SU-DHL-6 (cell line): ENCODE data around the gene MYH11.
"Not testable (repeated sequence)": the region's sequence is repeated elsewhere in the genome, so short reads cannot be mapped to it uniquely, and the experiment has no call there.

Experiments used
- H2AFZ ChIP-seq: fragments of 200-600 bp; sonication (generic); 2 replicates; pipeline ENCODE4 v1.6.1; 2014; ENCODE audit warnings: low read depth, mild to moderate bottlenecking, moderate library complexity, mixed read lengths, antibody characterized with exemption, low read length; ENCODE audit not compliant: severe bottlenecking
- H3F3A ChIP-seq: fragments of 200-600 bp; shearing (Covaris generic); 2 replicates; pipeline ENCODE4 v1.6.0; 2016; ENCODE audit warnings: antibody characterized with exemption, mild to moderate bottlenecking; ENCODE audit not compliant: insufficient read depth
- H3K27ac ChIP-seq: fragments of 200-600 bp; sonication (generic); 2 replicates; pipeline ENCODE4 v1.5.1; 2016; ENCODE audit warnings: low read depth, mild to moderate bottlenecking, low read length, moderate library complexity, mixed read lengths
- H3K27me3 ChIP-seq: fragments of 200-600 bp; sonication (generic), shearing (Covaris generic); 2 replicates; pipeline ENCODE4 v1.6.0; 2014; ENCODE audit warnings: mild to moderate bottlenecking, low read length
- H3K36me3 ChIP-seq: fragments of 200-600 bp; sonication (generic); 2 replicates; pipeline ENCODE4 v1.6.1; 2014; ENCODE audit warnings: mild to moderate bottlenecking, low read length, mixed read lengths
- H3K4me2 ChIP-seq: fragments of 300-600, 200-600 bp; shearing (Covaris generic), sonication (generic); 2 replicates; pipeline ENCODE4 v1.6.0; 2014; ENCODE audit warnings: low read length, low read depth, mild to moderate bottlenecking; ENCODE audit not compliant: poor library complexity, severe bottlenecking
- H3K4me3 ChIP-seq: fragments of 200-600 bp; sonication (generic); 2 replicates; pipeline ENCODE4 v1.5.1; 2014; ENCODE audit warnings: antibody characterized with exemption, low read length, mild to moderate bottlenecking, mixed read lengths; ENCODE audit not compliant: insufficient read depth, poor library complexity, severe bottlenecking
- H3K79me2 ChIP-seq: fragments of 200-600 bp; sonication (generic); 2 replicates; pipeline ENCODE4 v1.6.1; 2014; ENCODE audit warnings: mild to moderate bottlenecking, low read length, moderate library complexity; ENCODE audit not compliant: insufficient read depth
- H3K9ac ChIP-seq: fragments of 200-600 bp; sonication (generic); 2 replicates; pipeline ENCODE4 v1.7.0; 2014; ENCODE audit warnings: mild to moderate bottlenecking, low read length
- H3K9me2 ChIP-seq: fragments of 200-600 bp; sonication (generic); replicated peaks from 2 replicates; pipeline ENCODE4 v1.6.1; 2014; ENCODE audit warnings: low read length; ENCODE audit not compliant: insufficient read depth
- H3K9me3 ChIP-seq: fragments of 200-600 bp; sonication (generic); 2 replicates; pipeline ENCODE4 v1.6.1; 2014; ENCODE audit warnings: low read length, mixed read lengths; ENCODE audit not compliant: insufficient read depth
- H4K20me1 ChIP-seq: fragments of 200-600 bp; sonication (generic); 2 replicates; pipeline ENCODE4 v1.6.1; 2014; ENCODE audit warnings: low read depth, mild to moderate bottlenecking, antibody characterized with exemption, low read length, moderate library complexity, mixed read lengths
- EZH2phosphoT487 ChIP-seq: fragments of 200-600 bp; sonication (generic), shearing (Covaris generic); conservative IDR thresholded peaks from 2 replicates; pipeline ENCODE4 v1.6.1; 2018; ENCODE audit warnings: mild to moderate bottlenecking, antibody characterized with exemption, low read length, moderate library complexity, mixed read lengths
- TF ChIP-seq, protein P1 (sequence below): fragments of 200-600 bp; sonication (generic); IDR thresholded peaks from one replicate; pipeline ENCODE4 v1.5.1; 2017; ENCODE audit warnings: antibody characterized with exemption, mild to moderate bottlenecking, low read length, moderate library complexity; ENCODE audit not compliant: insufficient read depth, poor library complexity, severe bottlenecking

Gene MYH11

DNA sequence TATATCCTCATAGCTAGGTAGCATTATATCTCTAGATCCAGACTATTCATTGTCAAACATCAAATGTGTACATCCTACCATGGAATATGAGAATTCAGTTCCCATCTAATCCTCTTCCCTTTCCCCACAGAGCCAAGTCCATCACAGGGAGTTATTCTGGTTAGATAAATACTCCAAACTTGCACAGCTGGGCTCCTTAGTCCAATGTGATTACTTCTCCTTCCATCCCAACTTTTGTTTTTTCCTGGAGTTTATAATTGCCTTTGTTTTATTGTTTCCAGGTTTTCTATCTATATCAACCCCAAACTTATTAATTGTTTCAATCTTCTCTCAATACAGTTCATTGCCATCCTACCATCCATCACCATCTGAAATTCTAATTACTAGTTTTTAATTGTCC, 59.9 kb downstream of the MYH11 start:
- H3K27ac ChIP-seq: no peak overlapping the region
- H3K79me2 ChIP-seq: no peaks in the 10 kb centered on the region
- TF ChIP-seq, protein P1, sequence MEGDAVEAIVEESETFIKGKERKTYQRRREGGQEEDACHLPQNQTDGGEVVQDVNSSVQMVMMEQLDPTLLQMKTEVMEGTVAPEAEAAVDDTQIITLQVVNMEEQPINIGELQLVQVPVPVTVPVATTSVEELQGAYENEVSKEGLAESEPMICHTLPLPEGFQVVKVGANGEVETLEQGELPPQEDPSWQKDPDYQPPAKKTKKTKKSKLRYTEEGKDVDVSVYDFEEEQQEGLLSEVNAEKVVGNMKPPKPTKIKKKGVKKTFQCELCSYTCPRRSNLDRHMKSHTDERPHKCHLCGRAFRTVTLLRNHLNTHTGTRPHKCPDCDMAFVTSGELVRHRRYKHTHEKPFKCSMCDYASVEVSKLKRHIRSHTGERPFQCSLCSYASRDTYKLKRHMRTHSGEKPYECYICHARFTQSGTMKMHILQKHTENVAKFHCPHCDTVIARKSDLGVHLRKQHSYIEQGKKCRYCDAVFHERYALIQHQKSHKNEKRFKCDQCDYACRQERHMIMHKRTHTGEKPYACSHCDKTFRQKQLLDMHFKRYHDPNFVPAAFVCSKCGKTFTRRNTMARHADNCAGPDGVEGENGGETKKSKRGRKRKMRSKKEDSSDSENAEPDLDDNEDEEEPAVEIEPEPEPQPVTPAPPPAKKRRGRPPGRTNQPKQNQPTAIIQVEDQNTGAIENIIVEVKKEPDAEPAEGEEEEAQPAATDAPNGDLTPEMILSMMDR: no peak
- TF ChIP-seq EZH2phosphoT487: no peak
- H3K4me3 ChIP-seq: no peak overlapping the region
- no peaks in the 10 kb centered on the region for H3K9me2 ChIP-seq
- H3K9ac ChIP-seq: no peak overlapping the region
- no peaks in the 10 kb centered on the region for H4K20me1 ChIP-seq
- no peak overlapping the region for H2AFZ ChIP-seq
- peaks cover 2% of the 10 kb centered on the region; the same call in 1 of the 2 replicates for H3K36me3 ChIP-seq
- no peak overlapping the region for H3K4me2 ChIP-seq
- H3F3A ChIP-seq: no peaks in the 10 kb centered on the region
- H3K9me3 ChIP-seq: no peaks in the 10 kb centered on the region
- H3K27me3 ChIP-seq: no peaks in the 10 kb centered on the region

DNA sequence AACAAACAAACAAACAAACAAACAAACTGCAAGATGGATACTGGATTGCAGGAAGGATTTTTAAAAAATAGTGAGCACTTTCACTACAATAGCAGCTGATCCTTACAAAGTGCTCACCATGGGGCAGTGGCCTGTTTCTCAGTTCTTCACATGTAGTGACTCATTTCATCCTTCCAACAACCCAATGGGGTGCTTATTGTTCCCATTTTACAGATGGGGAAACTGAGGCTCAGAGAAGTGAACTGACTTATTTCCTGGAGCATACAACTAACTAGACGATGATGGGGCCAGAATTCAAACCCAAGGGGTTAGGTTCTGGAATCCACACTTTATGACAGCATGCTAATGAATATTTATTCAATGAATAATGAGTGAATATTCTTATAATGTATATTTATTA, 61.2 kb downstream of the MYH11 start:
- Histone ChIP-seq H3K36me3 (peaks cover 2% of the 10 kb centered on the region; the same call in 1 of the 2 replicates), H2AFZ (no peak overlapping the region), H3K4me2 (no peak overlapping the region), H3K27ac (no peak overlapping the region), H3K79me2 (no peaks in the 10 kb centered on the region), H3K4me3 (no peak overlapping the region), H3K27me3 (no peaks in the 10 kb centered on the region), H3K9me3 (no peaks in the 10 kb centered on the region), H3F3A (no peaks in the 10 kb centered on the region), H4K20me1 (no peaks in the 10 kb centered on the region), H3K9me2 (no peaks in the 10 kb centered on the region), H3K9ac (no peak overlapping the region)
- TF ChIP-seq, protein P1: no peak
- no peak for TF ChIP-seq EZH2phosphoT487

DNA sequence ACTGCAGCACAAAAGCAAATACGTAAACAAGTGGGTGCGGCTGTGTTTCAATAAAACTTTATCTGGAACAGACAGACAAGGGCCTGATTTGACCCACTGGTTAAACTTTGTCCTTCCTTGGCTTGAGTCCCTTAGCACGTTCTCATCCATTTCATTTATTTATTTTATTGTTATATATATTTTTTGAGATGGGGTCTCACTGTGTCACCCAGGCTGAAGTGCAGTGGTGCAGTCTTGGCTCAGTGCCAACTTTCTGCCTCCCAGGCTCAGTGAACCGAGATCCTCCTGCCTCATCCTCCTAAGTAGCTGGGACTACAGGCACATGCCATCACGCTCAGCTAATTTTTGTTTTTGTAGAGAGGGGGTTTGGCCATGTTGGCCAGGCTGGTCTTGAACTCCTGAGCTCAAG, 64.3 kb downstream of the MYH11 start:
- no peaks in the 10 kb centered on the region for H3K27me3 ChIP-seq
- H3K9me2 ChIP-seq: no peaks in the 10 kb centered on the region
- H3K9me3 ChIP-seq: no peaks in the 10 kb centered on the region
- H3K79me2 ChIP-seq: no peaks in the 10 kb centered on the region
- no peak overlapping the region for H2AFZ ChIP-seq
- H3K36me3 ChIP-seq: peaks cover 2% of the 10 kb centered on the region; the same call in 1 of the 2 replicates
- no peak overlapping the region for H3K9ac ChIP-seq
- no peak overlapping the region for H3K4me2 ChIP-seq
- no peaks in the 10 kb centered on the region for H3F3A ChIP-seq
- H4K20me1 ChIP-seq: no peaks in the 10 kb centered on the region
- H3K4me3 ChIP-seq: no peak overlapping the region
- TF ChIP-seq EZH2phosphoT487: no peak
- TF ChIP-seq, protein P1: no peak
- H3K27ac ChIP-seq: no peak overlapping the region

DNA sequence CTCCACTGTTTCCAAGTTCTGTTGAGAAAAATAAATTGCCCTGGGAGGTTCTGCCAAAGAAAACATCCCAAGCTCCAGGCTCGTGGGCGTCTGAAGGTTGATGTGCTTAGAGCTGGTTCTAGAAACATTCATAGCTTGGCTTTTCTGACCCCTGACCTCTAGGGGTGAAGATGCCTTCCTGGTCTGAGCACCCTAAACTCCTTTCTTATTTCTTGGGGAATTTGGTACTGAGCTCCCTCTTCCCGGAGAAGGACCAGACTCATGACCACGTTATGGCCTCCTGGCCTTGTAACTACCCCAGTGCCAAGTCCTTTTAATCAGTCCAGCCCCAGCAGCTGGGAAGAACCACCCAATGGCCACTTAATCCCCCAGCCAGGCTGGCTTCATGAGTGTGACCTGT, 66.4 kb downstream of the MYH11 start:
- TF ChIP-seq EZH2phosphoT487: no peak
- TF ChIP-seq, protein P1: no peak
- Histone ChIP-seq H3K4me2 (no peak overlapping the region), H3K4me3 (no peak overlapping the region), H3K27me3 (no peaks in the 10 kb centered on the region), H3F3A (no peaks in the 10 kb centered on the region), H3K9me2 (no peaks in the 10 kb centered on the region), H4K20me1 (no peaks in the 10 kb centered on the region), H3K27ac (no peak overlapping the region), H2AFZ (no peak overlapping the region), H3K36me3 (no peaks in the 10 kb centered on the region), H3K9ac (no peak overlapping the region), H3K9me3 (no peaks in the 10 kb centered on the region), H3K79me2 (no peaks in the 10 kb centered on the region)

DNA sequence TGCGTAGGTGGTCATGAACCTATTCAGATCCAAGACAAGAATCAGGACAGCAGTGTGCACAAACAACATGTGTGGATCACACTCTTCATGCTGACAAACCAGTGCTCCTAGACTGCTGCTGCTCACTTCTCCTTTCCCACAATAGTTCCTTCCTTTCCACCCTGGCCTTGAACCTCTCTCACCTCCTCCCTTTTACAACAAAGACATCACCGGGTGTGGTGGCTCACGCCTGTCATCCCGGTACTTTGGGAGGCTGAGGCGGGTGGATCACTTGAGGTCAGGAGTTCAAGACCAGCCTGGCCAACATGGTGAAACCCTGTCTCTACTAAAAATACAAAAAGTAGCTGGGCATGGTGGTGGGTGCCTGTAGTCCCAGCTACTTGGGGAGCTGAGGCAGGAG, 67.0 kb downstream of the MYH11 start:
- not testable (repeated sequence) for H3K9ac ChIP-seq, H3K36me3 ChIP-seq, H3K79me2 ChIP-seq, H3K27ac ChIP-seq, H2AFZ ChIP-seq, H3K9me2 ChIP-seq, H3K9me3 ChIP-seq, H4K20me1 ChIP-seq, H3K4me2 ChIP-seq, H3F3A ChIP-seq, H3K4me3 ChIP-seq, H3K27me3 ChIP-seq
